GM18519 (cell line): ENCODE results near the gene SLC25A24.

Experiments
- ATAC-seq: cut with Tn5 transposase; IDR thresholded peaks from one replicate; pipeline ENCODE4 v1.9.1; 2021; ENCODE audit warnings: mild to moderate bottlenecking, moderate library complexity; ENCODE audit not compliant: unreplicated experiment, low FRiP score

SLC25A24 gene

DNA sequence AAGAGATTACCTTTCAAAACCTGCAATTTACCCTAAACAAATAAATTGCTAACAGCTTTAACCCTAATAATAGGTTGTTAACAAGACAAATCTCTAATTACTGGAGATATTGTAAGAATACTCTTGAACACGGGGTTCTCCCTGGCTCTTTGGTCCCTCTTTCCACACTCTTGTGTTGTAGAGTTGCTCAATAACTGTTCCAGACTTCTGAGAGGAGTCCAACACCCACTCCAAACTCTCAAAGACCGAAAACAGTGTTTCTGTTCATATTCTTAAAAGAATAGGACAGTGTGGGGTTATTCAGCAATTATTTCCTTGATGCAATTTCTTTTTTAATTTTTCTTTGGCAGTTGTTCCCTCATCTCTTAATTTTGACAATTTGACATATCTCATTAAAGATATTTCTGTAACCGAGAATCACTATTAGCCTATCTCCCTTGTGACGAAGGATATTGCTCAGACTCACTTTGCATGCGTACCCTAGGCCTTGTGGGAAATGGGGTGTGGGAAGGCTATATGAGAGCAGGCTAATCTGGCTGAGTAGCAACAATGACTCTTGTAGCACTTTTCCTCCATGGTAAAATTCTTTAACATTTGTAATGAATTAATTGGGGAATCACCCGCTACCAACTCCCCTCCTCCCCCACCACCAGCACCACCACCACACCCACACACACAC is 90.7 kb downstream of the SLC25A24 start:
- ATAC-seq, result no peak

DNA sequence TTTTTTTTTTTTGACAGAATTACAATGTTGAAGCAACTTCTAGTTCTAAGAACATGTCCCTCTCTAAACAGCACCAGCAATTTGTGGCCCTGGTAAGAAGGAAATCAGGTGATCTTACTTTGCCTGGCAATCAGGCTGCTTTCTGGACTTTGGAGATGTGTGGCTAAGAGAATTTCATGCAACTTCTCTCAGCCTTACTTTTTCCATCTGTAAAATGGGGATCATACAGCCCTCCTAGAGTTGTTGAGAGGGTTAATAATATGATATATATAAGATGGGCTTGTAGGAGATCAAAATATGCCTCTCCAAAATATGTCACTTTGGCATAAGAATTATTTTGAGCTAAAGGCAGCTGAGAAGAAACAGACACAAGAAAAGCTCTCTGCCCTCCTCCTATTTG is 92.0 kb downstream of the SLC25A24 start:
- no peak for ATAC-seq

DNA sequence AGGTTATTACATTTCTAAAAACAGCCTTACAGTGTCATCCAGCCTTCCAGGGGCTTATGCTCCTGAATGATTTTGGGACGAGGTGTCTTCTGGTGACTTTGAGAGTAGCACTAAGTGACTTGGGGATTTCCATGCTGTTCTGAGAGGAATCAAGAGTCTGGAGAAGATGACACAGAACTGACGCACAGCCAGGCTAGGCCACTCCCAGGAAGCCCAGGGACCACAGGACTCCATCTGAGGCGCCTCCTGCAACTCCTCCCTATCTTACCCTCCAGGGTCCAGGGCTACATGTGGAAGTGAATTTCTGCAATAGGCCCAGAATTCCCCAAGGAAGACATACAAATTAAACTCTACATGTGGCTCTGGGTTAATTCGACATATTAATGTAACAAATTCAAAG is 92.5 kb downstream of the SLC25A24 start:
- no peak for ATAC-seq

DNA sequence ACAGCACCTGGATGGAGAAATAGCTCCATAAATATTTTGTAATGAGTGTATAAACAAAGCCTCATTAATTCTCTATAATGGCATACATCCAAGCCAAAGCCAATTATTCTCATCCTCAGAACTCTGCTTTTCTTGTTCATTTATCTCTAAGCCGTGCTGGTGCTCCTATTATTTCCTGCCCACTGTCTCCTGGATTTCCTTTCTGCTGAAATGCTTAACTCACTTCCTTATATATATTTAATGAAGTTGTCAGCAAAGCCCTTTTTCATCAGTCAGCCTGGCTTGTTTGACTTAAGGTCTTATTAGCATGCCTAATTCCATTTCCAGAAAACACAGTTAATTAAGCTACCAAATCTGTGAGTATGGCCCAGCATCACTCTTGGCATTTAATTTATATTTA is 93.4 kb downstream of the SLC25A24 start:
- ATAC-seq, result no peak

DNA sequence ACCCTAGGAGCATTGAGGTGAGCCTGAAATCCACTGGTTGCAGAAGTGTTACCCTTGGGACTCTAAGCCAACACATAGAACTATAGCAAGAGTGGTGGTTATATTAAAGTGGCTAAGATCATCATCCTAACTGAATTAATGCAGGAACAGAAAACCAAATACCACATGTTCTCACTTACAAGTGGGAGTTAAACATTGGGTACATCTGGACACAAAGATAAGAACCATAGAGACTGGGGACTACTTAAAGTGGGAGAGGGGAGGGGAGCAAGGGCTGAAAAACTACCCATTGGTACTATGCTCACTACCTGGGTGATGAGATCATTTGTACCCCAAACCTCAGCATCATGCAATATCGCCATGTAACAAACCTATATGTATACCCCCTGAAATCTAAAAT is 100.0 kb downstream of the SLC25A24 start:
- no peak for ATAC-seq

DNA sequence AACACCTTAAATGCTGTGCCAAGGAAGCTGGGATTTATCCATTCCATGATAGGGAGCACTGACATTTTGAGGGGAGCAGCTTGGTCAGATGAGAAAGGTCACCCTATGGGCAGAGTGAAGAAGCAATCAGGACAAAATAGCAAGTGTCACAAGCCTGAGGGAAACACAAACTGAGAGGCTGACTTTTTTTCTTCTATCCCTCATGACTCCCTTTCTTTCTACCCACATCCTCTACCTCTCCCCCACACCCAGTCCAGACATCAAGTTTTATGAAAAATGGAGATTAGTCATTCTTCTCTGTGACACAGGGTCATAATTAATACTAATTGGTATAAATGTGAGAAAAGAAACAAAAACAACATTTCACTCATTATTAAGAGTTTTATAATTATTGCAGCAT is 103.1 kb downstream of the SLC25A24 start:
- no peak for ATAC-seq

DNA sequence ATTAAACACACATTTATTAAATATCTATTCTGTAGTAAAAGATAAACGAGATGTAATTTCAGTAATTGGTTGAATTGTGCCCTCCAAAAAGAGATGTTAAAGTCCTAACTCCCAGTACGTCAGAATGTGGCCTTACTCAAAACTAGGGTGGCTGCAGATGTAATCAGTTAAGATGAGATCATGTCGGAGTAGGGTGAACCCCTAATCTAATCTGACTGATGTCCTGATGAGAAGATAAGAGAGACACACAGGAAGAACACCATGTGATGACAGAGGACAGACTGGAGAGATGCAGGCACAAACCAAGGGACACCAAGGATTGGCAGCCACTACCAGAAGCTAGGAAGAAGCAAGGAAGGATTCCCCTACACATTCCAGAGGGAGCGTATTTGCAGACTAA is 104.1 kb downstream of the SLC25A24 start:
- no peak for ATAC-seq

DNA sequence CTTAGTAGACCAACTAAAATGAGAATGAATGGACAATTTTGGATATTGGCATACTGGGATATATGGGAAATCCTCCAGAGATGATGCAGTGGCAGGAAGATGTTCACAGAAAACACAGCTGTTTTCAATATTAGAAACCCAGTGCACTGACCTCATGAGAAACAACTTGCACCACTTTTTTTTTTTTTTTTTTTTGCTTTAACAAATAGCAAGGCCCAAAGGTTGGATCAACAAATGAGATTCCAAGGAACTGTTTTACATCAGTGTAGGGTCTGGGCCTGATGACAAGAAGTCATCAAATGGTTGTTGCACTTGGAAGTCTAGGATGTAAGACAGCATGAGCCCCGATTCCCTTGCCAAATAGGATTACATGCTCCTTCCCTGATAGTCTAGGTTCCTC is 110.7 kb downstream of the SLC25A24 start:
- ATAC-seq, result no peak

DNA sequence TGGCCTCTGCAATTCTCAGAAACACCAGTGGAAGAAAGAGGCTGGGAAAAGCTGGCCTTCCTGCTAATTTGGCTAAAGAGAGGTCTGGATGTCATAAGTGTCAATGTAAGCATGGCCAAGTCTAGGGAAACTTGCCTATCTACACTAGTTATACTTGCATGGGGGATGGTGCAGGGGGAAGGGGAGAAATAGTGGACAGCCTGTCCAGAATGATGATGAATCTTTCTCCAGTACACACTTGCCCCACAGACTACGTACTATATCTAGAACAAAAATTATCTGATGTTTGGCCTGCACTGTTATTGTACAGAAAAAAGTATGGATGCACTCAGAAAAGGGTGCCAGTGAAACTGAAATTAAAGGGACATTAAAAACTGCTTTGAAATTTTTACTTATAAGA is 114.5 kb downstream of the SLC25A24 start:
- no peak for ATAC-seq

DNA sequence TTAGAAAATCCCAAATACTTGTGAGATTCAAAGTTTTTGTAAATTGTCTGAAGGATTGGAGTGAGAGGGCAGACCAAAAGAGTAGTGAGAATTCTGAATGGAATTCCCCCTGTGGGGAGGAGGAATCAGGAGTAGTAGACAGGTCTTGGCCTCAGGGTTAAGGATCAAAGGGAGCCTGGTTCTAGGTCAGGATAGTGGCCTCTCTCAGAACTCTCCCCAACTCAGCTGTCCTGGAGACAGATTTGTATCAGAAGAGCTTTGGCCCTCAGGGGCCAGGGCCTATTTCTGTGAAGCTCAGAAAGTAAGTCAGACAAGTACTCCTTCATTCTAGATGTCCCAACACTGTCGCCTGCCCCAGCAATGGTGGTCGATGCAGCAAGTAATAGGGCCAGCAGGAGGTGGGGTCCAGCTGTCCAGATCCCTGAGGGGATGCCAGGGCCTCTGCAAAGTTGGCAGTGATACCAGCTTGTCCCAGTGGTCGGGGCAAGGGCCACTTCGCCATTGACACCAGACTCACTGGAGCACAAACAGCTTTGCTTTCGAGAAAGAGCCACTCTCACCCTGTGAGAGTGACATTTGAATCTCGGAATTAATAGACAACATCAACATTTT is 115.2 kb downstream of the SLC25A24 start:
- ATAC-seq, result no peak
